ENCODE data around the gene SCN7A. TPM values are rescaled to one million over a fixed set of nuclear protein-coding genes. Genes with fewer than 3 reads are reported as not detected.
A peak's percentile ranks its signal among the peaks of the same experiment; 100 is the strongest.

The SCN7A gene
- total and polyA plus RNA-seq, 4 donors = 6.1 to 178 (median 23.6) TPM

DNA sequence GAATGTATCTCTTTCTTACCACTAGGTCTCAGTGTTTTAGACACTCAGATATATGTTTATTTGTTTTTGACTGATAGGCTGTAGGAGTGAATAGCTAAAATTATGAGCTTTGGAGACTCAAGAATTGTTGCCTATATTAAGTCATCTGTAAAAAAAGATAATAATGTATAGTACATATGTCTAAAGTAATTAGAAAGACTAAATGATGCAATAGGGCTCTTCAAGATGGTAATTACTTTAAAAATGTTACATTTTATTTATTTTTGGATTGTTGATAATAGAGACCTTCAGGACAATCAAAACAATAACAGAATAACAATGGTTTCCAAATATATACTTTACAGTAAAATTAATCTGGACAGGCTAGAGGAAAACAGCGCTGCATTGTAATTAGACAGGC, 19.9 kb upstream of the SCN7A start:
- 76 to 91% methylated on average over 1 of the region's 1 CpG for WGBS, 2 donors
- H3K27ac ChIP-seq (ENCODE audit: low read depth in 1 of 2, low read length in 1 of 2) = no peak overlapping the region
- peaks cover 0 to 10% (median 0%) of the 10 kb centered on the region in 5 donors for H3K4me1 ChIP-seq (ENCODE audit: control insufficient read depth in 5 of 5, insufficient read depth in 5 of 5, low read length in 5 of 5)
- H3K9ac ChIP-seq (ENCODE audit: insufficient read depth in 1 of 2, low read length in 2 of 2) = no peak overlapping the region
- no peaks in the 10 kb centered on the region for H3K36me3 ChIP-seq (ENCODE audit: control insufficient read depth in 4 of 4, insufficient read depth in 4 of 4, low read length in 4 of 4)
- no peak overlapping the region for H3K4me3 ChIP-seq
- H3K9me3 ChIP-seq (ENCODE audit: control insufficient read depth in 4 of 4, insufficient read depth in 3 of 4, low read length in 3 of 4) = no peaks in the 10 kb centered on the region
- H3K27me3 ChIP-seq (ENCODE audit: control insufficient read depth in 3 of 3, insufficient read depth in 3 of 3, low read length in 2 of 3) = no peaks in the 10 kb centered on the region
- DNase-seq = no peak
- TF ChIP-seq CTCF (IDR thresholded peaks at IDR 0.05; ENCODE audit: control extremely low read depth, extremely low read depth) = no peak
- no peak for ATAC-seq (ENCODE audit: insufficient read depth, low FRiP score)

DNA sequence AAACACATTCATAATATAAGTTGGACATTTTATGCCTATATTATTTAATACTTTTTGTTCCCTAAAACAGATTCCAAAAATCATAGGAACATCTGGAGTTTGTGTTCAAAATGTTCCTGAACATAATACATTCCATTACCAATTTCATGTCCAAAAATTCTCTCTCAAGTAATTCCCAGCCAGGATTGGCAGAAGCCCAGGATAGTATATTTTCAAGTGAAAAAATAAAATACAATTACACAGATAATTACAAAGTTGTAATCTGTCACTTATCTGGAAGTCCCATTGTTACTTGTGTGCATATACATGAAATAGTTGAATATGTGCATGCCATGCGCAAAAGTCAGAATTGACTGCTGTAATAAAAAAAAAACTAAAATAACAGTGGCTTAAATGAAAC, 5.2 kb upstream of the SCN7A start:
- Histone ChIP-seq H3K4me1 (ENCODE audit: control insufficient read depth in 5 of 5, insufficient read depth in 5 of 5, low read length in 5 of 5) (peaks cover 0 to 50% (median 0%) of the 10 kb centered on the region in 5 donors), H3K27ac (ENCODE audit: low read depth in 1 of 2, low read length in 1 of 2) (no peak overlapping the region), H3K36me3 (ENCODE audit: control insufficient read depth in 4 of 4, insufficient read depth in 4 of 4, low read length in 4 of 4) (no peaks in the 10 kb centered on the region), H3K9ac (ENCODE audit: insufficient read depth in 1 of 2, low read length in 2 of 2) (no peak overlapping the region), H3K4me3 (no peak overlapping the region), H3K9me3 (ENCODE audit: control insufficient read depth in 4 of 4, insufficient read depth in 3 of 4, low read length in 3 of 4) (no peaks in the 10 kb centered on the region), H3K27me3 (ENCODE audit: control insufficient read depth in 3 of 3, insufficient read depth in 3 of 3, low read length in 2 of 3) (no peaks in the 10 kb centered on the region)
- WGBS, 2 donors = 86 to 95% methylated on average over 1 of the region's 1 CpG
- peak in 2 of 3 donors; percentile 78 to 82 for DNase-seq
- no peak for ATAC-seq (ENCODE audit: insufficient read depth, low FRiP score)
- TF ChIP-seq CTCF (IDR thresholded peaks at IDR 0.05; ENCODE audit: control extremely low read depth, extremely low read depth) = no peak

DNA sequence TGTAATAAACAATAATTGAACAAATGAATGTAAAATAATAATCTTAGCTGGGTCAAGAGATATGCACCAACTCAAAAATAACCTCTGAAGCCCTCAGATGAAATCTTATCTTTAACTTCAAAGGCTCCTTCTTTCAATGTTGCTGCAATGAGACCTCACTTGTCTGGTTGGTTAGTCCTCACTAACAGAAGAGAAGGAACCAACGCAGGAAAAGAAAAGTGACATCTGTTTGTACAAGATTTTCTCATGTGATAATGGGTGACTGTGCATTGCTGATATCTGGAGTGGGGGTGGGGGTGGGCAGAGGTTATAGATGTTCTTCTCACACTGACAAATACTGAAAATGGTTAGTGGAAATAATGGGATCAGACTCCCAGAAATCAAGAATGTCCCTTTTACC, 2.6 kb downstream of the SCN7A start:
- Histone ChIP-seq H3K27me3 (ENCODE audit: control insufficient read depth in 3 of 3, insufficient read depth in 3 of 3, low read length in 2 of 3) (no peaks in the 10 kb centered on the region), H3K4me1 (ENCODE audit: control insufficient read depth in 5 of 5, insufficient read depth in 5 of 5, low read length in 5 of 5) (peaks cover 0 to 40% (median 0%) of the 10 kb centered on the region in 5 donors), H3K9ac (ENCODE audit: insufficient read depth in 1 of 2, low read length in 2 of 2) (no peak overlapping the region), H3K36me3 (ENCODE audit: control insufficient read depth in 4 of 4, insufficient read depth in 4 of 4, low read length in 4 of 4) (peaks cover 0 to 6% (median 1%) of the 10 kb centered on the region in 4 donors), H3K4me3 (no peak overlapping the region), H3K27ac (ENCODE audit: low read depth in 1 of 2, low read length in 1 of 2) (no peak overlapping the region), H3K9me3 (ENCODE audit: control insufficient read depth in 4 of 4, insufficient read depth in 3 of 4, low read length in 3 of 4) (no peaks in the 10 kb centered on the region)
- WGBS, 2 donors = 13 to 18% methylated on average over 1 of the region's 1 CpG
- TF ChIP-seq CTCF (IDR thresholded peaks at IDR 0.05; ENCODE audit: control extremely low read depth, extremely low read depth) = no peak
- ATAC-seq (ENCODE audit: insufficient read depth, low FRiP score) = no peak
- no peak for DNase-seq

- Histone ChIP-seq H3K36me3 (ENCODE audit: control insufficient read depth in 4 of 4, insufficient read depth in 4 of 4, low read length in 4 of 4) (peaks cover 0 to 9% (median 3%) of the 10 kb centered on the region in 4 donors), H3K4me3 (no peak overlapping the region), H3K9me3 (ENCODE audit: control insufficient read depth in 4 of 4, insufficient read depth in 3 of 4, low read length in 3 of 4) (no peaks in the 10 kb centered on the region), H3K27me3 (ENCODE audit: control insufficient read depth in 3 of 3, insufficient read depth in 3 of 3, low read length in 2 of 3) (no peaks in the 10 kb centered on the region), H3K4me1 (ENCODE audit: control insufficient read depth in 5 of 5, insufficient read depth in 5 of 5, low read length in 5 of 5) (peaks cover 0 to 13% (median 0%) of the 10 kb centered on the region in 5 donors), H3K9ac (ENCODE audit: insufficient read depth in 1 of 2, low read length in 2 of 2) (no peak overlapping the region), H3K27ac (ENCODE audit: low read depth in 1 of 2, low read length in 1 of 2) (no peak overlapping the region)
- DNase-seq (peak in 1 of 3 donors; percentile 25), ATAC-seq (ENCODE audit: insufficient read depth, low FRiP score) (no peak)
- 45 to 77% methylated on average over 1 of the region's 1 CpG for WGBS, 2 donors
- TF ChIP-seq CTCF (IDR thresholded peaks at IDR 0.05; ENCODE audit: control extremely low read depth, extremely low read depth) = no peak
These were observed 6.9 kb downstream of the SCN7A start for GRCh38 chr2:166487171-166487570.

Measured in lung (tissue), 12 donors.